GM23338 (cell line): ENCODE measurements around the gene BFSP2. TPM values are rescaled to one million over a fixed set of nuclear protein-coding genes. Genes with fewer than 3 reads are reported as not detected.

ENCODE experiments used
- ATAC-seq: fragments of 200-7000 bp; cut with Tn5 transposase; 3 replicates; pipeline ENCODE4 v1.9.1; 2020
- DNase-seq: peaks from one replicate; pipeline ENCODE4 v3.0.0-alpha.2; 2015; ENCODE audit warnings: low spot score
- H2AFZ ChIP-seq: fragments of 200-600 bp; sonication (generic); 2 replicates; pipeline ENCODE4 v1.8.0; 2016; ENCODE audit warnings: antibody characterized with exemption, mild to moderate bottlenecking, moderate library complexity
- H3F3A ChIP-seq: fragments of 200-600 bp; sonication (generic); replicated peaks from 2 replicates; pipeline ENCODE4 v1.8.0; 2017; ENCODE audit warnings: antibody characterized with exemption, mixed run types, low read depth
- H3K27ac ChIP-seq: fragments of 200-600 bp; sonication (generic); 2 replicates; pipeline ENCODE4 v1.6.1; 2016; ENCODE audit warnings: low read depth
- H3K27me3 ChIP-seq: fragments of 200-600 bp; sonication (generic); 2 replicates; pipeline ENCODE4 v1.8.0; 2016; ENCODE audit warnings: mild to moderate bottlenecking, mixed run types, moderate library complexity; ENCODE audit not compliant: insufficient read depth
- H3K36me3 ChIP-seq: fragments of 200-600 bp; sonication (generic); 2 replicates; pipeline ENCODE4 v1.8.0; 2016; ENCODE audit warnings: mild to moderate bottlenecking; ENCODE audit not compliant: insufficient read depth
- H3K4me1 ChIP-seq: fragments of 200-600 bp; sonication (generic); 2 replicates; pipeline ENCODE4 v1.8.0; 2016; ENCODE audit warnings: mild to moderate bottlenecking, moderate library complexity; ENCODE audit not compliant: insufficient read depth
- H3K4me2 ChIP-seq: fragments of 200-600 bp; sonication (generic); 2 replicates; pipeline ENCODE4 v1.7.1; 2017; ENCODE audit warnings: mixed run types
- H3K4me3 ChIP-seq: fragments of 200-600 bp; sonication (generic); 2 replicates; pipeline ENCODE4 v1.6.1; 2016; ENCODE audit warnings: mixed run types
- H3K79me2 ChIP-seq: fragments of 200-600 bp; sonication (generic); replicated peaks from 2 replicates; pipeline ENCODE4 v1.8.0; 2017; ENCODE audit warnings: mild to moderate bottlenecking; ENCODE audit not compliant: insufficient read depth
- H3K9me2 ChIP-seq: fragments of 200-600 bp; sonication (generic); 2 replicates; pipeline ENCODE4 v1.8.0; 2017; ENCODE audit not compliant: insufficient read depth
- H4K20me1 ChIP-seq: fragments of 200-600 bp; sonication (generic); replicated peaks from 2 replicates; pipeline ENCODE4 v1.8.0; 2017; ENCODE audit warnings: mild to moderate bottlenecking; ENCODE audit not compliant: insufficient read depth
- H3K27ac Mint-ChIP-seq: 2 replicates; pipeline ENCODE4 v1.8.0; 2020; ENCODE audit warnings: inconsistent platforms, mild to moderate bottlenecking, moderate library complexity, mixed read lengths
- H3K27me3 Mint-ChIP-seq: 3 replicates; pipeline ENCODE4 v1.8.0; 2022; ENCODE audit warnings: low read depth, mild to moderate bottlenecking, moderate library complexity, mixed read lengths, inconsistent platforms; ENCODE audit not compliant: insufficient read depth, poor library complexity
- H3K36me3 Mint-ChIP-seq: 3 replicates; pipeline ENCODE4 v1.8.0; 2021; ENCODE audit warnings: low read depth, mild to moderate bottlenecking, inconsistent platforms, moderate library complexity, mixed read lengths
- H3K4me1 Mint-ChIP-seq: 3 replicates; pipeline ENCODE4 v1.8.0; 2020; ENCODE audit warnings: mild to moderate bottlenecking, inconsistent platforms, mixed read lengths
- H3K4me3 Mint-ChIP-seq: 3 replicates; pipeline ENCODE4 v1.8.0; 2021; ENCODE audit warnings: moderate library complexity, mild to moderate bottlenecking, inconsistent platforms, mixed read lengths
- H3K9me3 Mint-ChIP-seq: 3 replicates; pipeline ENCODE4 v1.8.0; 2020; ENCODE audit warnings: moderate library complexity, mild to moderate bottlenecking, inconsistent platforms, mixed read lengths
- CREB1 ChIP-seq: fragments of 250-450 bp; sonication (Bioruptor Pico); IDR thresholded peaks from 2 replicates; pipeline ENCODE4 v1.5.0; 2020; ENCODE audit warnings: low read depth, mild to moderate bottlenecking, moderate library complexity
- ETS1 ChIP-seq: IDR thresholded peaks from 2 replicates; pipeline ENCODE4 v1.6.1; 2016; ENCODE audit warnings: antibody characterized with exemption
- EZH2 ChIP-seq: fragments of 200-600 bp; sonication (generic); IDR thresholded peaks from one replicate; pipeline ENCODE4 v1.8.0; 2017; ENCODE audit warnings: antibody characterized with exemption, mild to moderate bottlenecking, low read depth; ENCODE audit not compliant: unreplicated experiment
- EZH2phosphoT487 ChIP-seq: fragments of 200-600 bp; sonication (generic); IDR thresholded peaks from one replicate; pipeline ENCODE4 v1.8.1; 2018; ENCODE audit warnings: antibody characterized with exemption; ENCODE audit not compliant: unreplicated experiment
- NANOG ChIP-seq: IDR thresholded peaks from 2 replicates; pipeline ENCODE4 v1.6.1; 2016; ENCODE audit warnings: antibody characterized with exemption, borderline replicate concordance
- POLR2AphosphoS5 ChIP-seq: IDR thresholded peaks from 2 replicates; pipeline ENCODE4 v1.6.1; 2016; ENCODE audit warnings: antibody characterized with exemption, low read depth
- ZNF114 ChIP-seq: fragments of 250-450 bp; sonication (Bioruptor Pico); IDR thresholded peaks from 2 replicates; pipeline ENCODE4 v1.5.0; 2020; ENCODE audit warnings: mild to moderate bottlenecking, moderate library complexity
- ZNF462 ChIP-seq: fragments of 250-450 bp; sonication (Bioruptor Pico); IDR thresholded peaks from 2 replicates; pipeline ENCODE4 v1.5.0; 2020; ENCODE audit warnings: mild to moderate bottlenecking, moderate library complexity
- polyA plus RNA-seq: library from polyadenylated mRNA; unstranded; fragments of >200 nt; fragmentation: Nextera tagmentation; extraction: Ambion mirVana; gene quantifications from 2 replicates; pipeline ENCODE4 v1.2.1, GENCODE V29; 2016
- total RNA-seq: library from RNA; depleted of rRNA; stranded (reverse); fragments of >200 nt; shearing (Covaris generic); gene quantifications from 2 replicates; pipeline ENCODE4 v1.2.3, GENCODE V29; 2014

Gene BFSP2
- total and polyA plus RNA-seq, 2 experiments from 2014 or later = not detected

GRCh38 chr3:133394561-133395311 lies 5.1 kb upstream of the BFSP2 start (continued):
- TF ChIP-seq ETS1 (no peak), ZNF462 (CRISPR knock-in tag) (no peak), NANOG (no peak), CREB1 (CRISPR knock-in tag) (no peak), EZH2phosphoT487 (no peak)

- H3K36me3 Mint-ChIP-seq = peaks cover 4% of the 10 kb centered on the region; the same call in 2 of the 3 replicates
- ATAC-seq (no peak), DNase-seq (no peak)
- no peaks in the 10 kb centered on the region for H3K9me2 ChIP-seq
- no peaks in the 10 kb centered on the region for H3K36me3 ChIP-seq
- H3K27me3 Mint-ChIP-seq = peaks cover 6% of the 10 kb centered on the region
- H4K20me1 ChIP-seq = no peaks in the 10 kb centered on the region
- no peak overlapping the region for H2AFZ ChIP-seq
- H3K27me3 ChIP-seq = no peaks in the 10 kb centered on the region
- no peaks in the 10 kb centered on the region for H3K79me2 ChIP-seq
- H3K27ac ChIP-seq = no peak overlapping the region
- H3K4me2 ChIP-seq = no peak overlapping the region
- H3K4me3 Mint-ChIP-seq = no peak overlapping the region
- no peaks in the 10 kb centered on the region for H3K4me1 ChIP-seq
- H3K27ac Mint-ChIP-seq = no peak overlapping the region
- no peak overlapping the region for H3K4me3 ChIP-seq
- H3K4me1 Mint-ChIP-seq = no peaks in the 10 kb centered on the region; the same call in 2 of the 3 replicates
- H3F3A ChIP-seq = no peaks in the 10 kb centered on the region
- no peaks in the 10 kb centered on the region for H3K9me3 Mint-ChIP-seq
- TF ChIP-seq ZNF462 (CRISPR knock-in tag) = no peak
- no peak for TF ChIP-seq NANOG
- TF ChIP-seq POLR2AphosphoS5 = no peak
- TF ChIP-seq ZNF114 (CRISPR knock-in tag) = no peak
- TF ChIP-seq EZH2 = no peak
Observed at GRCh38 chr3:133396906-133397305, 3.0 kb upstream of the BFSP2 start.
